Activated T-cell treated with anti-CD3 and anti-CD28 coated beads, Interleukin-2, amount 50 U/mL, for 4 hours (primary cell): ENCODE measurements around the gene CXCL13. TPM values are rescaled to one million over a fixed set of nuclear protein-coding genes. Genes with fewer than 3 reads are reported as not detected.

Experiments
- total RNA-seq, 3 donors: library from RNA; stranded (reverse); gene quantifications; one replicate each; pipeline ENCODE4 v1.2.1, GENCODE V29; 2021

The CXCL13 gene
- total RNA-seq, 3 donors from 2014 or later, result 0.56 to 2.8 (median 1.7) TPM

Other genes with a start within 250 kb of the CXCL13 start
- 10 to 100 TPM; 52.2 to 59.1 (median 56.5) TPM for gene CNOT6L, start 213.5 kb downstream of the CXCL13 start, total RNA-seq